ENCODE results near the gene GNB2. TPM values are rescaled to one million over a fixed set of nuclear protein-coding genes. Genes with fewer than 3 reads are reported as not detected.
"Not testable (repeated sequence)": the region's sequence is repeated elsewhere in the genome, so short reads cannot be mapped to it uniquely, and the experiment has no call there.

The GNB2 gene
- total RNA-seq, 6 experiments from 2014 or later, result 301 to 369 (median 322) TPM

DNA sequence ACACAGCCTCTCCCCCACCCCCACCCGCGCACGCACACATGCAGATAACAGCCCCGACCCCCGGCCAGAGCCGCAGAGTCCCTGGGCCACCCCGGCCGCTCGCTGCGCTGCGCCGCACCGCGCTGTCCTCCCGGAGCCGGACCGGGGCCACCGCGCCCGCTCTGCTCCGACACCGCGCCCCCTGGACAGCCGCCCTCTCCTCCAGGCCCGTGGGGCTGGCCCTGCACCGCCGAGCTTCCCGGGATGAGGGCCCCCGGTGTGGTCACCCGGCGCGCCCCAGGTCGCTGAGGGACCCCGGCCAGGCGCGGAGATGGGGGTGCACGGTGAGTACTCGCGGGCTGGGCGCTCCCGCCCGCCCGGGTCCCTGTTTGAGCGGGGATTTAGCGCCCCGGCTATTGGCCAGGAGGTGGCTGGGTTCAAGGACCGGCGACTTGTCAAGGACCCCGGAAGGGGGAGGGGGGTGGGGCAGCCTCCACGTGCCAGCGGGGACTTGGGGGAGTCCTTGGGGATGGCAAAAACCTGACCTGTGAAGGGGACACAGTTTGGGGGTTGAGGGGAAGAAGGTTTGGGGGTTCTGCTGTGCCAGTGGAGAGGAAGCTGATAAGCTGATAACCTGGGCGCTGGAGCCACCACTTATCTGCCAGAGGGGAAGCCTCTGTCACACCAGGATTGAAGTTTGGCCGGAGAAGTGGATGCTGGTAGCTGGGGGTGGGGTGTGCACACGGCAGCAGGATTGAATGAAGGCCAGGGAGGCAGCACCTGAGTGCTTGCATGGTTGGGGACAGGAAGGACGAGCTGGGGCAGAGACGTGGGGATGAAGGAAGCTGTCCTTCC is 47.3 kb downstream of the GNB2 start:
- no peak overlapping the region for H3K27ac Mint-ChIP-seq
- TF ChIP-seq, protein P1, sequence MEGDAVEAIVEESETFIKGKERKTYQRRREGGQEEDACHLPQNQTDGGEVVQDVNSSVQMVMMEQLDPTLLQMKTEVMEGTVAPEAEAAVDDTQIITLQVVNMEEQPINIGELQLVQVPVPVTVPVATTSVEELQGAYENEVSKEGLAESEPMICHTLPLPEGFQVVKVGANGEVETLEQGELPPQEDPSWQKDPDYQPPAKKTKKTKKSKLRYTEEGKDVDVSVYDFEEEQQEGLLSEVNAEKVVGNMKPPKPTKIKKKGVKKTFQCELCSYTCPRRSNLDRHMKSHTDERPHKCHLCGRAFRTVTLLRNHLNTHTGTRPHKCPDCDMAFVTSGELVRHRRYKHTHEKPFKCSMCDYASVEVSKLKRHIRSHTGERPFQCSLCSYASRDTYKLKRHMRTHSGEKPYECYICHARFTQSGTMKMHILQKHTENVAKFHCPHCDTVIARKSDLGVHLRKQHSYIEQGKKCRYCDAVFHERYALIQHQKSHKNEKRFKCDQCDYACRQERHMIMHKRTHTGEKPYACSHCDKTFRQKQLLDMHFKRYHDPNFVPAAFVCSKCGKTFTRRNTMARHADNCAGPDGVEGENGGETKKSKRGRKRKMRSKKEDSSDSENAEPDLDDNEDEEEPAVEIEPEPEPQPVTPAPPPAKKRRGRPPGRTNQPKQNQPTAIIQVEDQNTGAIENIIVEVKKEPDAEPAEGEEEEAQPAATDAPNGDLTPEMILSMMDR (IDR thresholded peaks at IDR 0.05), result no peak
- peaks cover 44% of the 10 kb centered on the region for H3K27me3 Mint-ChIP-seq (ENCODE audit: insufficient read depth)
- H3K9me3 Mint-ChIP-seq, result no peaks in the 10 kb centered on the region
- H3K4me1 Mint-ChIP-seq (ENCODE audit: low read depth), result peaks cover 11% of the 10 kb centered on the region
- DNase-seq, result no peak
- no peak overlapping the region for H3K4me3 Mint-ChIP-seq
- no peaks in the 10 kb centered on the region for H3K36me3 Mint-ChIP-seq (ENCODE audit: low read depth)

DNA sequence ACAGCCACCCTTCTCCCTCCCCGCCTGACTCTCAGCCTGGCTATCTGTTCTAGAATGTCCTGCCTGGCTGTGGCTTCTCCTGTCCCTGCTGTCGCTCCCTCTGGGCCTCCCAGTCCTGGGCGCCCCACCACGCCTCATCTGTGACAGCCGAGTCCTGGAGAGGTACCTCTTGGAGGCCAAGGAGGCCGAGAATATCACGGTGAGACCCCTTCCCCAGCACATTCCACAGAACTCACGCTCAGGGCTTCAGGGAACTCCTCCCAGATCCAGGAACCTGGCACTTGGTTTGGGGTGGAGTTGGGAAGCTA is 47.9 kb downstream of the GNB2 start:
- peaks cover 44% of the 10 kb centered on the region for H3K27me3 Mint-ChIP-seq (ENCODE audit: insufficient read depth)
- no peak for DNase-seq
- no peaks in the 10 kb centered on the region for H3K36me3 Mint-ChIP-seq (ENCODE audit: low read depth)
- H3K9me3 Mint-ChIP-seq, result no peaks in the 10 kb centered on the region
- no peak overlapping the region for H3K27ac Mint-ChIP-seq
- H3K4me3 Mint-ChIP-seq, result no peak overlapping the region
- TF ChIP-seq, protein P1 (IDR thresholded peaks at IDR 0.05), result no peak
- H3K4me1 Mint-ChIP-seq (ENCODE audit: low read depth), result peaks cover 16% of the 10 kb centered on the region

DNA sequence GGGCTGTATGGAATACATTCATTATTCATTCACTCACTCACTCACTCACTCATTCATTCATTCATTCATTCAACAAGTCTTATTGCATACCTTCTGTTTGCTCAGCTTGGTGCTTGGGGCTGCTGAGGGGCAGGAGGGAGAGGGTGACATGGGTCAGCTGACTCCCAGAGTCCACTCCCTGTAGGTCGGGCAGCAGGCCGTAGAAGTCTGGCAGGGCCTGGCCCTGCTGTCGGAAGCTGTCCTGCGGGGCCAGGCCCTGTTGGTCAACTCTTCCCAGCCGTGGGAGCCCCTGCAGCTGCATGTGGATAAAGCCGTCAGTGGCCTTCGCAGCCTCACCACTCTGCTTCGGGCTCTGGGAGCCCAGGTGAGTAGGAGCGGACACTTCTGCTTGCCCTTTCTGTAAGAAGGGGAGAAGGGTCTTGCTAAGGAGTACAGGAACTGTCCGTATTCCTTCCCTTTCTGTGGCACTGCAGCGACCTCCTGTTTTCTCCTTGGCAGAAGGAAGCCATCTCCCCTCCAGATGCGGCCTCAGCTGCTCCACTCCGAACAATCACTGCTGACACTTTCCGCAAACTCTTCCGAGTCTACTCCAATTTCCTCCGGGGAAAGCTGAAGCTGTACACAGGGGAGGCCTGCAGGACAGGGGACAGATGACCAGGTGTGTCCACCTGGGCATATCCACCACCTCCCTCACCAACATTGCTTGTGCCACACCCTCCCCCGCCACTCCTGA is 49.1 kb downstream of the GNB2 start:
- TF ChIP-seq, protein P1 (IDR thresholded peaks at IDR 0.05), result no peak
- no peak for DNase-seq
- peaks cover 43% of the 10 kb centered on the region for H3K27me3 Mint-ChIP-seq (ENCODE audit: insufficient read depth)

DNA sequence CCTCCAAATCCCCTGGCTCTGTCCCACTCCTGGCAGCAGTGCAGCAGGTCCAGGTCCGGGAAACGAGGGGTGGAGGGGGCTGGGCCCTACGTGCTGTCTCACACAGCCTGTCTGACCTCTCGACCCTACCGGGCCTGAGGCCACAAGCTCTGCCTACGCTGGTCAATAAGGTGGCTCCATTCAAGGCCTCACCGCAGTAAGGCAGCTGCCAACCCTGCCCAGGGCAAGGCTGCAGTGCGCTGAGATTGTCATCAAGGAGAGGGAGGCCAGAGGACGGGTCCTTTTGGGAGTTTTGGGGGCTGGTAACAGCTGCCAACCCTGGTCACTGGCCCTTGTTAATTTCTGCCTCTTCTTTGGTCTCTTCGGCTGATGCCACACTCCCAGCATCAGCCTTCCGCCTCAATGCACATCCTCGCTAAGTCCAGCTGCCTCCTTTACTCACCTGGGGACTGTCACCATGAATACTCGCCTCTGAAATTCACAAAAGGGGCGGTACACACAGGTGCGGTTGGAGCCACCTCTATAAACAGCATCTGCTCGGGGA is 50.3 kb downstream of the GNB2 start:
- Mint-ChIP-seq H3K36me3 (ENCODE audit: low read depth) (no peaks in the 10 kb centered on the region), H3K27me3 (ENCODE audit: insufficient read depth) (peaks cover 46% of the 10 kb centered on the region), H3K27ac (no peak overlapping the region), H3K4me1 (ENCODE audit: low read depth) (peaks cover 26% of the 10 kb centered on the region), H3K4me3 (no peak overlapping the region), H3K9me3 (no peaks in the 10 kb centered on the region)
- DNase-seq, result no peak
- TF ChIP-seq, protein P1 (IDR thresholded peaks at IDR 0.05), result no peak

More for the DNA sequence above, 49.1 kb downstream of the GNB2 start:
- Mint-ChIP-seq H3K4me1 (ENCODE audit: low read depth) (peaks cover 25% of the 10 kb centered on the region), H3K9me3 (no peaks in the 10 kb centered on the region), H3K27ac (no peak overlapping the region), H3K36me3 (ENCODE audit: low read depth) (no peaks in the 10 kb centered on the region), H3K4me3 (no peak overlapping the region)

DNA sequence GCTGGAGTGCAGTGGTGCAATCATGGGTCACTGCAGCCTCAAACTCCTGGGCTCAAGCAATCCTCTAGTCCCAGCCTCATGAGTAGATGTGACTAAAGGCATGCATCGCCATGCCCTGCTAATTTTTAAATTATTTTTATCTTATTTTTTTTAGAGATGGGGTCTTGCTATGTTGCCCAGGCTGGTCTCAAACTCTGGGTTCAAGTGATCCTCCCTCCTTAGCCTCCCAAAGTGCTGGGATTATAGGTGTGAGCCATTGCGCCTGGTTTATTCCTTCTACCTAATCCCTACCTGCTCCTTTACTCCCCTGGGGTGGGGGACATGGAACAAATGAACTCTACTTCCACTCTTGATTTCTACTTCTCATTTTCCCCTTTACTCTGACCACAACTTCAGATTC is 50.8 kb downstream of the GNB2 start:
- not testable (repeated sequence) for H3K4me3 Mint-ChIP-seq; DNase-seq; H3K27ac Mint-ChIP-seq; H3K36me3 Mint-ChIP-seq (ENCODE audit: low read depth); H3K9me3 Mint-ChIP-seq
- Mint-ChIP-seq H3K4me1 (ENCODE audit: low read depth) (peaks cover 26% of the 10 kb centered on the region), H3K27me3 (ENCODE audit: insufficient read depth) (peaks cover 42% of the 10 kb centered on the region)

Measured in HFFc6 (cell line).